ENCODE results near the gene PDZD4.

DNA sequence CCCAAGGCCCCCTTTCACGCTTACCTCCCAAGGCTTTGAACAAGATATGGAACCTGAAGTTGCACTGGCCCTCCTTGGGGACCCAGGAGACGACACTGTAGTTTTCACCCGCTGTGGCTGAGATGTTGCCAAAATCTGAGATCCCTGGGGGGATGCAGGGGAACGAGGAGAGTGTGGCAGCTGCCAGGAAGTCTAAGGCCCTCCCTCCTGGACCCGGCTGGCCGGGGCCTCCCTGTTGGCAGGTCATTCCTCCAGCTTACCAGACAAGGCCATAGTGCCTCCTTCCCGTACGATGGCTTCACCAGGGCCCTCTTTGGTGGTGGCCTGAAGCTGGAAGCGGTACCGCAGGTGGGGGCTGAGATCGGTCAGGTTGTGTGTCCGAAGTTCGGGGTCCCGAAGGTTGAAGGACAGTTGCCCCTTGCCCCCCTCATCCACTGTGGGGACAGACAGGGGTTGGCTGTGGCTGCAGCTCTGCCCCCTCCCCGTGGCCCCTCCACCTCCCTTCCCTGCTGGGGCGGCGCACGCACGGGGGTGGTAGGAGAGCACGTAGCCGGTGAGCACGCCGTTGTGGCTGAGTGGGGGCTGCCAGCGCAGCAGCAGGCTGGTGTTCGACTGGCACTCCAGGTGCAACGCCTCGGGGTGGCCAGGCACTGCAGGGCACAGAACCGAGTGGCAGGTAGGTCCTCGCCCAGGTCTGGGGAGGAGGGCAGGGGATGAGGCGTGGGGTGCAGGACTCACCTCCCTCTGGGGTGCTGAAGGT lies 34.4 kb upstream of the PDZD4 start:
- TF ChIP-seq TAF1 (IDR thresholded peaks at IDR 0.05; ENCODE audit: borderline replicate concordance, low read depth, low read length) (no peak), EZH2phosphoT487 (IDR thresholded peaks at IDR 0.05; ENCODE audit: borderline replicate concordance, low read depth) (no peak), YY1 (IDR thresholded peaks at IDR 0.05; ENCODE audit: low read depth) (no peak), GABPA (IDR thresholded peaks at IDR 0.05; ENCODE audit: low read depth) (no peak), RCOR1 (IDR thresholded peaks at IDR 0.05; ENCODE audit: low read length) (no peak), SMC3 (IDR thresholded peaks at IDR 0.05; ENCODE audit: low read depth, low read length) (no peak), JUND (IDR thresholded peaks at IDR 0.05) (no peak), POLR2AphosphoS5 (IDR thresholded peaks at IDR 0.05; ENCODE audit: low read depth, low read length) (no peak)
- TF ChIP-seq, protein P1, sequence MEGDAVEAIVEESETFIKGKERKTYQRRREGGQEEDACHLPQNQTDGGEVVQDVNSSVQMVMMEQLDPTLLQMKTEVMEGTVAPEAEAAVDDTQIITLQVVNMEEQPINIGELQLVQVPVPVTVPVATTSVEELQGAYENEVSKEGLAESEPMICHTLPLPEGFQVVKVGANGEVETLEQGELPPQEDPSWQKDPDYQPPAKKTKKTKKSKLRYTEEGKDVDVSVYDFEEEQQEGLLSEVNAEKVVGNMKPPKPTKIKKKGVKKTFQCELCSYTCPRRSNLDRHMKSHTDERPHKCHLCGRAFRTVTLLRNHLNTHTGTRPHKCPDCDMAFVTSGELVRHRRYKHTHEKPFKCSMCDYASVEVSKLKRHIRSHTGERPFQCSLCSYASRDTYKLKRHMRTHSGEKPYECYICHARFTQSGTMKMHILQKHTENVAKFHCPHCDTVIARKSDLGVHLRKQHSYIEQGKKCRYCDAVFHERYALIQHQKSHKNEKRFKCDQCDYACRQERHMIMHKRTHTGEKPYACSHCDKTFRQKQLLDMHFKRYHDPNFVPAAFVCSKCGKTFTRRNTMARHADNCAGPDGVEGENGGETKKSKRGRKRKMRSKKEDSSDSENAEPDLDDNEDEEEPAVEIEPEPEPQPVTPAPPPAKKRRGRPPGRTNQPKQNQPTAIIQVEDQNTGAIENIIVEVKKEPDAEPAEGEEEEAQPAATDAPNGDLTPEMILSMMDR (IDR thresholded peaks at IDR 0.05), result no peak
- TF ChIP-seq, protein P2, sequence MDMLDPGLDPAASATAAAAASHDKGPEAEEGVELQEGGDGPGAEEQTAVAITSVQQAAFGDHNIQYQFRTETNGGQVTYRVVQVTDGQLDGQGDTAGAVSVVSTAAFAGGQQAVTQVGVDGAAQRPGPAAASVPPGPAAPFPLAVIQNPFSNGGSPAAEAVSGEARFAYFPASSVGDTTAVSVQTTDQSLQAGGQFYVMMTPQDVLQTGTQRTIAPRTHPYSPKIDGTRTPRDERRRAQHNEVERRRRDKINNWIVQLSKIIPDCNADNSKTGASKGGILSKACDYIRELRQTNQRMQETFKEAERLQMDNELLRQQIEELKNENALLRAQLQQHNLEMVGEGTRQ (IDR thresholded peaks at IDR 0.05; ENCODE audit: borderline replicate concordance, low read depth, low read length), result no peak
